ENCODE results near the gene ABCD2.

GRCh38 chr12:39575498-39575875 lies 44.1 kb downstream of the ABCD2 start:
- TF ChIP-seq, protein P1, sequence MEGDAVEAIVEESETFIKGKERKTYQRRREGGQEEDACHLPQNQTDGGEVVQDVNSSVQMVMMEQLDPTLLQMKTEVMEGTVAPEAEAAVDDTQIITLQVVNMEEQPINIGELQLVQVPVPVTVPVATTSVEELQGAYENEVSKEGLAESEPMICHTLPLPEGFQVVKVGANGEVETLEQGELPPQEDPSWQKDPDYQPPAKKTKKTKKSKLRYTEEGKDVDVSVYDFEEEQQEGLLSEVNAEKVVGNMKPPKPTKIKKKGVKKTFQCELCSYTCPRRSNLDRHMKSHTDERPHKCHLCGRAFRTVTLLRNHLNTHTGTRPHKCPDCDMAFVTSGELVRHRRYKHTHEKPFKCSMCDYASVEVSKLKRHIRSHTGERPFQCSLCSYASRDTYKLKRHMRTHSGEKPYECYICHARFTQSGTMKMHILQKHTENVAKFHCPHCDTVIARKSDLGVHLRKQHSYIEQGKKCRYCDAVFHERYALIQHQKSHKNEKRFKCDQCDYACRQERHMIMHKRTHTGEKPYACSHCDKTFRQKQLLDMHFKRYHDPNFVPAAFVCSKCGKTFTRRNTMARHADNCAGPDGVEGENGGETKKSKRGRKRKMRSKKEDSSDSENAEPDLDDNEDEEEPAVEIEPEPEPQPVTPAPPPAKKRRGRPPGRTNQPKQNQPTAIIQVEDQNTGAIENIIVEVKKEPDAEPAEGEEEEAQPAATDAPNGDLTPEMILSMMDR (conservative IDR thresholded peaks at IDR 0.05 in 1 of 2, IDR thresholded peaks at IDR 0.05 in 1 of 2; ENCODE audit: low read depth in 1 of 2, low read length in 2 of 2), result no peak
- TF ChIP-seq EZH2 (IDR thresholded peaks at IDR 0.05; ENCODE audit: low read length, missing control alignments), result no peak

Measured in fibroblast of lung (primary cell).